ENCODE data around the gene THAP11.

GRCh38 chr16:67833030-67833414, 9.1 kb upstream of the THAP11 start:
- no peak for TF ChIP-seq KAT7 (CRISPR knock-in tag; IDR thresholded peaks at IDR 0.05; ENCODE audit: borderline replicate concordance)
- TF ChIP-seq E2F1 (CRISPR knock-in tag; IDR thresholded peaks at IDR 0.05) = no peak
